GM12864 (cell line): ENCODE data around the gene POMGNT1.

Experiments
- DNase-seq: peaks from one replicate; pipeline ENCODE4 v3.0.0-alpha.2; 2011; ENCODE audit warnings: low read depth
- H3K4me3 ChIP-seq: 2 replicates; pipeline ENCODE4 v1.5.1; 2011; ENCODE audit warnings: mild to moderate bottlenecking, low read depth, low read length, control low read depth
- TF ChIP-seq, protein P1 (sequence below): IDR thresholded peaks from 2 replicates; pipeline ENCODE4 v1.5.1; 2011; ENCODE audit warnings: low read depth, mild to moderate bottlenecking, moderate library complexity, low read length, control low read depth, inconsistent platforms; ENCODE audit errors: missing control alignments

Gene POMGNT1

GRCh38 chr1:46150085-46150484 is 48.1 kb downstream of the POMGNT1 start:
- DNase-seq: no peak
- H3K4me3 ChIP-seq: no peak overlapping the region
- TF ChIP-seq, protein P1, sequence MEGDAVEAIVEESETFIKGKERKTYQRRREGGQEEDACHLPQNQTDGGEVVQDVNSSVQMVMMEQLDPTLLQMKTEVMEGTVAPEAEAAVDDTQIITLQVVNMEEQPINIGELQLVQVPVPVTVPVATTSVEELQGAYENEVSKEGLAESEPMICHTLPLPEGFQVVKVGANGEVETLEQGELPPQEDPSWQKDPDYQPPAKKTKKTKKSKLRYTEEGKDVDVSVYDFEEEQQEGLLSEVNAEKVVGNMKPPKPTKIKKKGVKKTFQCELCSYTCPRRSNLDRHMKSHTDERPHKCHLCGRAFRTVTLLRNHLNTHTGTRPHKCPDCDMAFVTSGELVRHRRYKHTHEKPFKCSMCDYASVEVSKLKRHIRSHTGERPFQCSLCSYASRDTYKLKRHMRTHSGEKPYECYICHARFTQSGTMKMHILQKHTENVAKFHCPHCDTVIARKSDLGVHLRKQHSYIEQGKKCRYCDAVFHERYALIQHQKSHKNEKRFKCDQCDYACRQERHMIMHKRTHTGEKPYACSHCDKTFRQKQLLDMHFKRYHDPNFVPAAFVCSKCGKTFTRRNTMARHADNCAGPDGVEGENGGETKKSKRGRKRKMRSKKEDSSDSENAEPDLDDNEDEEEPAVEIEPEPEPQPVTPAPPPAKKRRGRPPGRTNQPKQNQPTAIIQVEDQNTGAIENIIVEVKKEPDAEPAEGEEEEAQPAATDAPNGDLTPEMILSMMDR: no peak

DNA sequence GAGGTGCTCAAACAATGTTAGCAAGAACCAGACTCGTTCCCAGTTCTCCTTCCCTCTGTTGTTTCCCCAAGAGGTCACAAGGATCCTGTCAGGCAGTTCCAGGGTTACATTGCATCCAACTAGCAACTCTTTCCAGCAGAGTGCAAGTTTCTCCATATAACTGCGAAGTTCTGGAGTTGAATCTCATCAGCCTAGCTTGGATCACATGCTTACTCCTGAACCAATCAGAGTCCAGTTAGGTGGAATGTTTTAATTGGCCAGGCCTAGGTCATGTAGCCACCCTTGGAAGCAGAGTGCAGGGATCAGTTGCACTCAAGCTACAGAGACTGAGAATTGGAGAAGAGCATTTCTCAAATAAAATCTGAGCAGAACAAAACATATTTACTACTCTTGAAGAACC is 49.9 kb downstream of the POMGNT1 start:
- no peak for DNase-seq
- TF ChIP-seq, protein P1: no peak
- no peak overlapping the region for H3K4me3 ChIP-seq
